ENCODE measurements around the gene PCBD2. TPM values are rescaled to one million over a fixed set of nuclear protein-coding genes. Genes with fewer than 3 reads are reported as not detected.

Gene PCBD2
- total and polyA plus RNA-seq, 2 donors (not counting 1 experiment from before 2014, with no cell fraction given) = 6.1 to 15.7 TPM

GRCh38 chr5:134969166-134969565, 64.2 kb downstream of the PCBD2 start:
- Histone ChIP-seq H3K4me1 (ENCODE audit: control insufficient read depth in 2 of 2, insufficient read depth in 2 of 2, low read length in 2 of 2) (no peaks in the 10 kb centered on the region), H3K27me3 (replicated peaks in 1 of 4; ENCODE audit: control extremely low read depth in 1 of 4, control insufficient read depth in 3 of 4, insufficient read depth in 4 of 4, low read length in 3 of 4) (no peaks in the 10 kb centered on the region), H3K4me3 (ENCODE audit: control extremely low read depth in 1 of 5, extremely low read depth in 1 of 5, insufficient read depth in 1 of 5, low read depth in 2 of 5, low read length in 4 of 5) (no peak overlapping the region), H3K4me2 (replicated peaks; ENCODE audit: low read depth, low read length, poor library complexity, severe bottlenecking) (no peak overlapping the region), H3K79me2 (ENCODE audit: control insufficient read depth, insufficient read depth, low read length) (no peaks in the 10 kb centered on the region), H2AFZ (ENCODE audit: insufficient read depth, low read depth, low read length, poor library complexity, severe bottlenecking) (no peak overlapping the region), H4K20me1 (ENCODE audit: control insufficient read depth, insufficient read depth, low read length, poor library complexity, severe bottlenecking) (no peaks in the 10 kb centered on the region), H3K36me3 (replicated peaks in 1 of 2; ENCODE audit: control extremely low read depth in 1 of 2, control insufficient read depth in 1 of 2, extremely low read depth in 1 of 2, insufficient read depth in 2 of 2, low read length in 1 of 2) (peaks cover 0 to 2% of the 10 kb centered on the region in 2 experiments), H3K9ac (ENCODE audit: low read length) (no peak overlapping the region), H3K9me3 (ENCODE audit: control extremely low read depth in 1 of 3, control insufficient read depth in 2 of 3, insufficient read depth in 1 of 3, low read length in 2 of 3) (no peaks in the 10 kb centered on the region), H3K27ac (ENCODE audit: low read length in 2 of 2) (no peak overlapping the region)
- POLR2A ChIA-PET = no interaction called here
- CTCF ChIA-PET = no interaction called here
- Mint-ChIP-seq H3K27ac (no peak overlapping the region), H3K27me3 (no peaks in the 10 kb centered on the region), H3K4me1 (no peaks in the 10 kb centered on the region), H3K4me3 (no peak overlapping the region), H3K9me3 (ENCODE audit: insufficient read depth) (no peaks in the 10 kb centered on the region)
- no peak for TF ChIP-seq CTCF (IDR thresholded peaks at IDR 0.05)
- TF ChIP-seq EZH2 (IDR thresholded peaks at IDR 0.05; ENCODE audit: borderline replicate concordance, insufficient read depth, low read depth, low read length, poor library complexity, severe bottlenecking) = no peak
- ATAC-seq (ENCODE audit: low read depth) = no peak
- intact Hi-C loops (cut with micrococcal nuclease) = no loop called here
- no peak for DNase-seq

DNA sequence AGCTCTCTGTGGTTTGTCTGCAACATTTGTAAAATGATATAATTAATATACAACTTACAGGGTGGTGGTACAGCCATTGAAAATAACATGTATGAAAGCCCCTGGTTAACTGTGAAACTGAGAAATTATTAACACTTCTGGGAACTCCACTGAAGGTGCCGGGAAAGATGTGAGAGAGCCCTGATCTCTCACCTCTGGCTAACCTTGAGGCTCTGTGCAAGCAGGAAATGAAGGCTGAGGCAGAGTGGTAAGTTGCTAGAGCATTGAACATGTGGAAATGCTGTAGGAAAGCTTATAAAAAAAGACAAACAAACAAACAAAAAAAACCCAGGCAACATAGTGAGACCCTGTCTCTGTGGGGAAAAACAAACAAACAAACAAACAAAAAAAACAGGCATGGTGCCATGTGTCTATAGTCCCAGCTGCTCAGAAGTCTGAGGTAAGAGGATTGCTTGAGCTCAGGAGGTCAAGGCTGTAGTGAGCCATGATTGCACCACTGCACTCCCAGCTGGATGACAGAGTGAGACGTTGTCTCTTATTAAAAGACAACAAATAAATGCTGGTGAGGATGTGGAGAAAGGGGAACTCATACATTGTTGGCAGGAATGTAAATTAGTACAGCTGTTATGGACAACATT, 70.3 kb downstream of the PCBD2 start:
- intact Hi-C loops (cut with micrococcal nuclease) = no loop called here
- TF ChIP-seq CTCF (IDR thresholded peaks at IDR 0.05) (no peak), EZH2 (IDR thresholded peaks at IDR 0.05; ENCODE audit: borderline replicate concordance, insufficient read depth, low read depth, low read length, poor library complexity, severe bottlenecking) (no peak)
- ATAC-seq (ENCODE audit: low read depth) (no peak), DNase-seq (no peak)
- Mint-ChIP-seq H3K4me3 (no peak overlapping the region), H3K9me3 (ENCODE audit: insufficient read depth) (peaks cover 12% of the 10 kb centered on the region), H3K27me3 (no peaks in the 10 kb centered on the region), H3K27ac (no peak overlapping the region), H3K4me1 (no peaks in the 10 kb centered on the region)
- no peak overlapping the region for H3K9ac ChIP-seq (ENCODE audit: low read length)
- H3K27ac ChIP-seq (ENCODE audit: low read length in 2 of 2) = no peak overlapping the region
- no peak overlapping the region for H2AFZ ChIP-seq (ENCODE audit: insufficient read depth, low read depth, low read length, poor library complexity, severe bottlenecking)
- no peaks in the 10 kb centered on the region for H3K27me3 ChIP-seq (replicated peaks in 1 of 4; ENCODE audit: control extremely low read depth in 1 of 4, control insufficient read depth in 3 of 4, insufficient read depth in 4 of 4, low read length in 3 of 4)
- H4K20me1 ChIP-seq (ENCODE audit: control insufficient read depth, insufficient read depth, low read length, poor library complexity, severe bottlenecking) = no peaks in the 10 kb centered on the region
- H3K4me3 ChIP-seq (ENCODE audit: control extremely low read depth in 1 of 5, extremely low read depth in 1 of 5, insufficient read depth in 1 of 5, low read depth in 2 of 5, low read length in 4 of 5) = no peak overlapping the region
- ChIA-PET POLR2A (no interaction called here), CTCF (no interaction called here)
- H3K9me3 ChIP-seq (ENCODE audit: control extremely low read depth in 1 of 3, control insufficient read depth in 2 of 3, insufficient read depth in 1 of 3, low read length in 2 of 3) = peaks cover 0 to 24% (median 19%) of the 10 kb centered on the region in 3 donors
- no peak overlapping the region for H3K4me2 ChIP-seq (replicated peaks; ENCODE audit: low read depth, low read length, poor library complexity, severe bottlenecking)
- H3K4me1 ChIP-seq (ENCODE audit: control insufficient read depth in 2 of 2, insufficient read depth in 2 of 2, low read length in 2 of 2) = no peaks in the 10 kb centered on the region
- H3K36me3 ChIP-seq (replicated peaks in 1 of 2; ENCODE audit: control extremely low read depth in 1 of 2, control insufficient read depth in 1 of 2, extremely low read depth in 1 of 2, insufficient read depth in 2 of 2, low read length in 1 of 2) = no peaks in the 10 kb centered on the region
- WGBS (ENCODE audit: insufficient coverage) = no CpG with 5 or more reads among the region's 2 CpGs
- no peaks in the 10 kb centered on the region for H3K79me2 ChIP-seq (ENCODE audit: control insufficient read depth, insufficient read depth, low read length)

Data from B cell (primary cell).